Activated T-cell treated with anti-CD3 and anti-CD28 coated beads for 48 hours (primary cell): ENCODE data around the gene CSTF1.

ENCODE experiments used
- DNase-seq: peaks from one replicate; pipeline ENCODE4 v3.0.0-alpha.2; 2020; ENCODE audit warnings: low read depth

Gene CSTF1

DNA sequence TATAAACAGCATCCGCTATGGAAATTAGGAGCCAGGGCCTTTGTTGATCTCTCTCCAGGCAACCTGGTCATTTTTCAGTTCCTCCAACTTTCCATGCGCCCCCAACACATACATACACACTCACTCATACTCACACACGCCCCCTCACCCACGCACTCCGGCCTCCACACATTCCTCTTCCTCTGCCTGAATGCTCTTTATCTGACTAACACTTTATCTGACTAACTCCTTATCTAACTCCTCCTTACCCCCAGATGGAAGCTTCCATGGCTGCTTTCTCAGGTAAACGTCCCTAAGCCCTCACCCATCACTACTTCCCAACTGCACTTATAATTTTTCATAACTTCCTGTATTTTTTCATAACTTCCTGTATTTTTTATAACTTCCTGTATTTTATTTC is 37.1 kb downstream of the CSTF1 start:
- DNase-seq, result no peak

DNA sequence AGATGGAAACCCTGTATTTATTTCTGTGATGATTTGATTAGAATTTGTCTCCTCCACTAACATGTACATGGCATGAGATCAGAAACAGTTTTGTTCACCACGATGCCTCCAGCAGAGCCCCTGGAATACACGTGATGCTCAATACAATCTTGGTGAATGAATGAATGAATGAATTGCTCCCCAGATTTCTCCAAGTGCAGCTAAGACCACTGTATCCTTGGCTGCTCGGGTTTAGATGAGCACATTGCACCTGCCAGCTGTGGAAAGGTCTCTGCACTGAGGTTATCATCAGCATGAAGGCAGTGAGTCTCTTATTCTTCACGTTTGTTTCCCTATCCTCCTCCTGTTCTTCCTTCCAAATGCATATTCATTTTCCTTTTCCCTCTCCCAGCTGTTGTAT is 37.5 kb downstream of the CSTF1 start:
- DNase-seq, result no peak

DNA sequence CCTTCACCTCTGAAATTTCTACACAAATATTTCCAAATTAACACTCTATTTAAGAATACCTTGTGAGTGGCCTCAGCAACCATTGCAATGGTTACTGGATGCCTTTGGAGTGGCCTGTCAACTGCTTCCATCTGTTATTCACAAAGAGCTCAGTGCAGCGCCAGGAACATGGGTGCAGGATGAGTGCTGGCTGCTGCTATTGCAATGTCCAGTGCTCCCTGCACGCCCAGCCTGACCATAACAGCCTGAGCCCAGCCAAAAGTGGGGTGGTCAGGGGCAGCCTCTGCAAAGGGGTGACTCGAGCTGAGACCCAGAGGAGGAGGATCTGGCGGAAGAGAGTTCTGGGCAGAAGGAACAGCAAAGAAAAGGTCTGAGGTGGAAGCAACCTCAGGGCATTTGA is 38.0 kb downstream of the CSTF1 start:
- no peak for DNase-seq

- DNase-seq, result no peak
Observed at GRCh38 chr20:56430957-56431356, 38.5 kb downstream of the CSTF1 start.

DNA sequence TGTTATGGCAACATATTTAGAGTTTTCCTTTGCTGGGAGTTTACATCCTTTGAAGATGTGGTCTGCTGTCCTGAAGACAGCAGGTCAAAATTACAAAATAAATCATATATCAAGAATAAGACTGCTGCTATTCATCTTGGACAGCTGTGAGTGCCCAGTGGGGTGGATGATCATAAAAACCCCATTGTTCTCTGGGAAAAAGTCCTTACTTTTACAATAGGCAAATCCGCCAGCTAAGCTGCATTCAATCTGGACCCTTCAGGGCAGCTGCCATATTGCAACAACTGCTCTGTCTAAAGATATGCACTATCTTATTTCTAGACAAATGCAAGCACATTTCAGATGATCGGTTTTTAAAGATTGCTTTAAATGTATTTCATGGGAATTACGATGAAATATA is 39.0 kb downstream of the CSTF1 start:
- DNase-seq, result no peak

DNA sequence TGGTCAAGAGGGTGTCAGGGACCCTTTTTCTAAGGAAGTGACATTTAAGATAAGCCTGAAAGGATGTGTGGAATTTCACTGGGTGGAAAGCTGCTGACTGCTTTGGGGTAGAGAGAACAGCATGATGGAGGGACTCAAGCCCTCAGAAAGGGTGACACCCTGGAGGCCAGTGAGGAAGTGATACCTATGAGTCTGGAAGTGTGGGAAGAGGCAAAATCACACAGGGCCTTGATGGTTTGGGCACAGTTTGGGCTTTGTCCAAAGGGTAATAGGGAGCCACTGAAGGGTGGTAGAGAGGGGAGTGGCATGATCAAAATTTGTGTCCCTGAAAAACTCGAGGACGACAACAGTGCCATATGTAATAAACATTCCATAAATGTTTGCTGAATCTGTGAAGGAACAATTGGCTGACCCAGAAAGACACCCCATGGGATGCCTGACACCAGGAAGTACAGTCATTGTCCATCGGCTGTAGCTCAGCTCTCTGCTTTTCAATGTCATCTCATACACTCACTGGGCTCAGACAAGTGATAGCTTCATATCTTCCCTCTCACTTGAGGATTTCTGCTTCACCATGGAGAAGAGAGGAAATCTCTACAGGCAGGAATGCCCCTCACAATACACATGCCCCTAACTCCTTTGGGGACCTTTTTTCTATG is 40.9 kb downstream of the CSTF1 start:
- DNase-seq, result no peak

DNA sequence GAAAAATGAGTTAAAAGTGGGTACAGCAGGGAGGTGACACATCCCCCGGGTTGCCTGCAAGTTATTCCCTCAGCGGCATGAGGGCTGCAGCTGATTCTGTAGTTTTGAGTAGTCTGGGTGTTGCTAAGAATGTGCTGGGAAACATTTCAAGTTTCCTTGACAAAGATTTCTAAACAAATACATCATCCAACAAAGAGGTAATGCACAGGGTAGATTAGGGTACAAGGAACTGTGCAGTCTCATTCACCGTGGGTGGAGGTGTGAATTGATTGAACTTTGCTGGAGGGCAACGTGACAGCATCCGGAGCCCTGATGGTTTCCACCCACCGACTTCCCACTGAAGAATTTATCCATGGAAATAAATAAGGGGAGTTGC is 41.4 kb downstream of the CSTF1 start:
- DNase-seq, result no peak

DNA sequence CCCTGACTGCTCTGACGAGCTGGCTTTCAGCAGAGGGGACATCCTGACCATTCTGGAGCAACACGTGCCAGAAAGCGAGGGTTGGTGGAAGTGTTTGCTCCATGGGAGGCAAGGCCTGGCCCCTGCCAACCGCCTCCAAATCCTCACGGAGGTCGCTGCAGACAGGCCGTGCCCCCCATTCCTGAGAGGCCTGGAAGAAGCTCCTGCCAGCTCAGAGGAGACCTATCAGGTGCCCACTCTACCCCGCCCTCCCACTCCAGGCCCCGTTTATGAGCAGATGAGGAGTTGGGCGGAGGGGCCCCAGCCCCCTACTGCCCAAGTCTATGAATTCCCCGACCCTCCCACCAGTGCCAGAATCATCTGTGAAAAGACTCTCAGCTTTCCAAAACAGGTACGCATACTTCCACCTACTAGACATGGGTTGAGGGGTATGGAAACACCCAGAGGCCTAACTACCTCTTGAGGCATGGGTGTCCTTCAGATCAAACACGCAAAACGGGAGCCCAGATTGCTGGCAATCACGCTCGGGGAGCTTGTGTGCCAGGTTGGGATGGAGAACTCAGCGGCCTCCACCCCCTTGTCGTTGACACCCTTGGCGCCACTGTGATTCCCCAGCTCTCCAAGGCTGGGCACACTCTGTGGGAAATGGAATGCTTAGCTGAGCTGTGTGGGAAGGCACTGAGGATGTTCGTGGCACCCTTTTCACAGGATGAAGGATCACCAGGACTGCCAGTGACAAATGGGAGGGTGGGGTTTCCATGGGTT is 44.9 kb downstream of the CSTF1 start:
- no peak for DNase-seq

DNA sequence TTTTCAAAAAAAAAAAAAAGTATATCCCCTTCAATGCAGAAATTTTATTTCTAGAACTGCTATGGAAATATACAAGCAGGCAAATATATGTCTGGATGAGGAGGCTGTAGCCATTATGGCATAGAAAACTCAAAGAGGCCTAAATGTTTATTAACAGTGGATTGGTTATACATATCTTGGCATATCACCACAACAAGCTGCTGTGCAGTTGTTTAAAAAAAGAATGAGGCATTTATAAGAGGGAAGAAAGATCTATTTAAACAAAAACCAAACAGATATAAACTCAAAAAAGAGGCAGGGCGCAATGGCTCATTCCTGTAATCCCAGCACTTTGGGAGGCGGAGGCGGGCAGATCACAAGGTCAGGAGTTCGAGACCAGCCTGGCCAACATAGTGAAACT is 45.8 kb downstream of the CSTF1 start:
- no peak for DNase-seq

DNA sequence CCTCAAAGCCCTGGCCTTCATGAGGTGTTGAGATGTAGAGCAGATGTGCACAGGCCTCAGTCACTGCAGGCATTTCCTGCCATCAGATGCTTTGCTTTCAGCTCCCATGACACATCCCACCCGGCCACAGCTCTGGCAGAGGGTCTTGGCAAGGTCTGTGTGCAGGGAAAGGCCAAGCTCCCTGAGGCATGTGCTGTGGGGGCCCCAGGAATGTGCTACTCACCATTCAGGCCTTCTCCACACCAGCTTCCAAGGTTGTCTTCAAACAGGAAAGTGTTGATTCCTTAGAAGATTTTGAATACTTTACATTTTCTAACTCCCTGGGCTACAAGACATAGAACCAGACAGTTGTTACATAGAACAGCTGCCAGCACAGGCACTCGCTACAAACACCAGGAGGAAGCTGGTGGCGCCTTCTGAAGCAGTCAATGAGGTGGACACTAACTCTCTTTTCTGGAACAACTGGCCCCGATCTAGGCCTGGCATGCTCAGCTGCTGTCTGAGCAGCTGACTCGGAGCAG is 47.4 kb downstream of the CSTF1 start:
- no peak for DNase-seq

GRCh38 chr20:56440346-56441007 is 48.0 kb downstream of the CSTF1 start:
- DNase-seq, result peak; percentile 42

- no peak for DNase-seq
Observed at GRCh38 chr20:56442389-56443365, 50.2 kb downstream of the CSTF1 start.

GRCh38 chr20:56443654-56444540 is 51.5 kb downstream of the CSTF1 start:
- no peak for DNase-seq

DNA sequence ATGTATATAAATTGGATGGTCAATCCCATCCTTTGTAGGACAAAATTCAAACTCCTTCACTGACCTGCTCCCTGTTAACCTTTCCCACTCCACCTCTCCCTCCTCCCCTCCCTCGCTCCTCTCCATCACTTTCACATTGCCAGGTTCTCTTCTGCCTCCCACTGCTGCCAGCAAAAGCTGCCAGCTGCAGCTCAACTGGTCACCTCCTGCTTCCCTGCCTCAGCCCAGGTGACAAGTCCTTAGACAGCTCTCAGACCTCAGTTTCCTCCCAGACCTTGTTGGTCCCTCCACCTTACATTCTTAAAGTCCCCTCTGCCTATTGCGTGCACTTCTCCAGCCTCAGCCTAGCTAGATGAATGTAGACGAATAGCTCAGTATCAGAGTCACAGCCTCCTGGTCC is 52.7 kb downstream of the CSTF1 start:
- DNase-seq, result no peak

DNA sequence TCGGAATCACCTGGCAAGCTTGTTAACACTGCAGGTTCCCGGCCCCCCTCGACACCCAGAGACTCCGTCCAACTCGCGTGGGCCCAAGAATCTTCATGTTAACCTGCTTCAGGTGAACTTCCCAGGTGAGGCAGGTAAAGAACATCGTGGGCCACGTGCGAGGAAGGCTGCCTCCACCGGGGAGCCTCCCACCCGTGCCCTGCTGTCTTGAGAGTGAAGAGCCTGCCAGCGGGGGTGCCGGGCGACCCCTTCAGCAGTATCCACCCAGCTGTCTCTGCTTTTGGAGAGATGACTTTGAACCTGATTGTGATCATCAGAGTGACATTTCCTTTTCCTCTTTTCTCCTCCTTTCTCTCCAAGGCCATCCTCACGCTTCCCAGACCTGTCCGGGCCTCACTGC is 53.1 kb downstream of the CSTF1 start:
- no peak for DNase-seq

DNA sequence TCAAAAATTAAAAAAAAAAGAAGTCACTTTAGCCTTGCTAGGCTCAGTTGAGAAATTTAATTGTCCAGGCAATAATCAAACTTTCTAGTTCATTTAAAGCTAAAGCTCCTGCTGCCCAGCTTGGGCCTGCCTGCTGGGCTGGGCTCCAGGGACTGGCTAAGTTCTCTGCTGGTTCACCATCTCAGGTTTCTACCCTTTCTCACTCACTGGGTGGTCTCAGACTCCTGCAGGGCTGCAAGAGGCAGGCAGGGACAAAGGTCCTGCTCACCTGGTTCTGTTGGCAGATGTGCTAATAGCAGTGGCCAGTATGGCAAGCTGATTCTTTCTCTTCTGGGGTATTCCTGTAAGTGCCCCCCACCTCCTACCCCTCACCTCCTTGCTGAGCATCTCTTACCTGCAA is 54.8 kb downstream of the CSTF1 start:
- DNase-seq, result no peak

- no peak for DNase-seq
Observed at GRCh38 chr20:56449459-56449858, 57.0 kb downstream of the CSTF1 start.

- DNase-seq, result no peak
Observed at GRCh38 chr20:56451056-56451765, 58.8 kb downstream of the CSTF1 start.

DNA sequence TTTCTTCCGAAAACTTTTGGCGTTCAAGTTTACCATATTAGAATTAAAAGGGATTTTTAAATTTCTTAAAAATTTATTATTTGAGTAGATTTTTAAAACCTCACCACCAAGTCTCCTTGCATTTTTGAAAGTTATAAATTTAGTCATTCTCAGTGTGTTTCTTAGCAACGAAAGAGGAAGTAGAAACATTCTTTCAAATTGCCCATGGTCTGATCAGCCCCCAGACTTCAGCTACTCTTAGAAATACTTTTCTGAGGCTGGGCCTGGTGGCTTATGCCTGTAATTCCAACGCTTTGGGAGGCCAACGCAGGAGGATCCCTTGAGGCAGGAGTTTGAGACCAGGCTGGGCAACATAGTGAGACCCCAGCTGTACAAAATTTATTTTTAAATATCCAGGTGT is 60.9 kb downstream of the CSTF1 start:
- no peak for DNase-seq

DNA sequence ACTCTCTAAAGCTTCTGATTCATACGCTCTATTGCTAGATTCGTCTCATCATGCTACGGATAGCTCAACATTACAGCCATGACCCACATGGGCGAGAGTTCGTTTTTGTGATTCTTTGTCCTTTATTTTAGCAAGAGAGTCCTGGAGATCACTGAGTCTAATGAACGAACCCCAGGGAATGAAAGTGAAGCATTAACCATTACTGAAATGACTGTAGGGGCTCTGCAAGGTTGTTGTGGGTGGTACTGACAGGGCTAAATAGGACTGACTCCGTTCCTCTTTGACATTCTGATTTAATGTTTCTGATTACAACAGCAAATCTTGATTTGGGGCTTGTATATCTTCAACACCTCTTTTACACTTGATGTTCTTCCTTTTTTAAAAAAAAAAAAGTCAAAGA is 62.3 kb downstream of the CSTF1 start:
- no peak for DNase-seq
